GM04504 (cell line): Measurements from ENCODE around the gene C18orf32.
"Not testable (repeated sequence)": the region's sequence is repeated elsewhere in the genome, so short reads cannot be mapped to it uniquely, and the experiment has no call there.

Experiments
- DNase-seq: peaks from one replicate; pipeline ENCODE4 v3.0.0-alpha.2; 2012; ENCODE audit warnings: low read depth

The C18orf32 gene

GRCh38 chr18:49500201-49500921 lies 13.3 kb upstream of the C18orf32 start:
- no peak for DNase-seq

- no peak for DNase-seq
These were observed 12.1 kb upstream of the C18orf32 start for GRCh38 chr18:49499046-49499637.

- DNase-seq = no peak
These were observed 8.4 kb upstream of the C18orf32 start for GRCh38 chr18:49495480-49495879.

- no peak for DNase-seq
These were observed 8.0 kb upstream of the C18orf32 start for GRCh38 chr18:49495076-49495475.

GRCh38 chr18:49494660-49495059 lies 7.6 kb upstream of the C18orf32 start:
- DNase-seq = no peak

GRCh38 chr18:49492694-49493033 lies 5.6 kb upstream of the C18orf32 start:
- DNase-seq = no peak

GRCh38 chr18:49491857-49492693 lies 5.0 kb upstream of the C18orf32 start, which contains the start of gene RPL17:
Gene RPL17 (minus strand): TSS chr18:49492465.
- peak; percentile 99 for DNase-seq

- DNase-seq = no peak
These were observed 4.5 kb upstream of the C18orf32 start for GRCh38 chr18:49491534-49491856.

GRCh38 chr18:49490246-49490762 lies 3.3 kb upstream of the C18orf32 start:
- no peak for DNase-seq

GRCh38 chr18:49487711-49488310 lies 777 bp upstream of the C18orf32 start:
- no peak for DNase-seq

GRCh38 chr18:49486606-49486952 lies 455 bp downstream of the C18orf32 start:
- no peak for DNase-seq

- no peak for DNase-seq
These were observed 900 bp downstream of the C18orf32 start for GRCh38 chr18:49486134-49486533.

- DNase-seq = no peak
These were observed 3.8 kb downstream of the C18orf32 start for GRCh38 chr18:49483198-49483597.

GRCh38 chr18:49481907-49482306 lies 5.1 kb downstream of the C18orf32 start:
- DNase-seq = no peak

GRCh38 chr18:49481317-49481716 lies 5.7 kb downstream of the C18orf32 start:
- no peak for DNase-seq

GRCh38 chr18:49479381-49480137 lies 7.5 kb downstream of the C18orf32 start:
- no peak for DNase-seq

GRCh38 chr18:49476664-49477411 lies 10.2 kb downstream of the C18orf32 start:
- no peak for DNase-seq

- DNase-seq = not testable (repeated sequence)
These were observed 12.1 kb downstream of the C18orf32 start for GRCh38 chr18:49474935-49475334.

GRCh38 chr18:49473721-49474120 lies 13.3 kb downstream of the C18orf32 start:
- no peak for DNase-seq

GRCh38 chr18:49472459-49472858 lies 14.6 kb downstream of the C18orf32 start:
- DNase-seq = no peak

- DNase-seq = no peak
These were observed 15.5 kb downstream of the C18orf32 start for GRCh38 chr18:49471532-49471931.
